ENCODE data around the gene LRPAP1. TPM values are rescaled to one million over a fixed set of nuclear protein-coding genes. Genes with fewer than 3 reads are reported as not detected.

Gene LRPAP1
- total RNA-seq, 1 donor from 2014 or later: 153 TPM

- no peaks in the 10 kb centered on the region for H3K27me3 Mint-ChIP-seq (ENCODE audit: unreplicated experiment)
- DNase-seq (ENCODE audit: extremely low spot score, unreplicated experiment): no peak
- no peak overlapping the region for H3K4me3 Mint-ChIP-seq (ENCODE audit: unreplicated experiment)
Observed at GRCh38 chr4:3529363-3529762, 2.9 kb downstream of the LRPAP1 start.

GRCh38 chr4:3527914-3528876, 4.0 kb downstream of the LRPAP1 start:
- no peak for DNase-seq (ENCODE audit: extremely low spot score, unreplicated experiment)
- no peaks in the 10 kb centered on the region for H3K27me3 Mint-ChIP-seq (ENCODE audit: unreplicated experiment)
- H3K4me1 Mint-ChIP-seq (ENCODE audit: unreplicated experiment): peaks cover 16% of the 10 kb centered on the region
- H3K9me3 Mint-ChIP-seq (ENCODE audit: unreplicated experiment): no peaks in the 10 kb centered on the region
- H3K27ac Mint-ChIP-seq (ENCODE audit: unreplicated experiment): no peak overlapping the region
- no peak for TF ChIP-seq CTCF (IDR thresholded peaks at IDR 0.05)
- H3K4me3 Mint-ChIP-seq (ENCODE audit: unreplicated experiment): no peak overlapping the region
- H3K36me3 Mint-ChIP-seq (ENCODE audit: unreplicated experiment): peaks cover 4% of the 10 kb centered on the region

More at GRCh38 chr4:3529363-3529762, 2.9 kb downstream of the LRPAP1 start:
- Mint-ChIP-seq H3K4me1 (ENCODE audit: unreplicated experiment) (peaks cover 16% of the 10 kb centered on the region), H3K27ac (ENCODE audit: unreplicated experiment) (no peak overlapping the region), H3K9me3 (ENCODE audit: unreplicated experiment) (no peaks in the 10 kb centered on the region), H3K36me3 (ENCODE audit: unreplicated experiment) (peaks cover 4% of the 10 kb centered on the region)
- TF ChIP-seq CTCF (IDR thresholded peaks at IDR 0.05): no peak

GRCh38 chr4:3527101-3527913, 4.9 kb downstream of the LRPAP1 start:
- Mint-ChIP-seq H3K9me3 (ENCODE audit: unreplicated experiment) (no peaks in the 10 kb centered on the region), H3K4me1 (ENCODE audit: unreplicated experiment) (peaks cover 16% of the 10 kb centered on the region), H3K27ac (ENCODE audit: unreplicated experiment) (no peak overlapping the region), H3K4me3 (ENCODE audit: unreplicated experiment) (no peak overlapping the region), H3K27me3 (ENCODE audit: unreplicated experiment) (no peaks in the 10 kb centered on the region), H3K36me3 (ENCODE audit: unreplicated experiment) (peaks cover 4% of the 10 kb centered on the region)
- DNase-seq (ENCODE audit: extremely low spot score, unreplicated experiment): no peak
- TF ChIP-seq CTCF (IDR thresholded peaks at IDR 0.05): no peak

GRCh38 chr4:3526456-3526855, 5.8 kb downstream of the LRPAP1 start:
- DNase-seq (ENCODE audit: extremely low spot score, unreplicated experiment): no peak
- peaks cover 5% of the 10 kb centered on the region for H3K36me3 Mint-ChIP-seq (ENCODE audit: unreplicated experiment)
- peaks cover 13% of the 10 kb centered on the region for H3K4me1 Mint-ChIP-seq (ENCODE audit: unreplicated experiment)
- no peak for TF ChIP-seq CTCF (IDR thresholded peaks at IDR 0.05)
- H3K27me3 Mint-ChIP-seq (ENCODE audit: unreplicated experiment): no peaks in the 10 kb centered on the region
- no peak overlapping the region for H3K27ac Mint-ChIP-seq (ENCODE audit: unreplicated experiment)
- H3K9me3 Mint-ChIP-seq (ENCODE audit: unreplicated experiment): no peaks in the 10 kb centered on the region
- no peak overlapping the region for H3K4me3 Mint-ChIP-seq (ENCODE audit: unreplicated experiment)

Measured in osteocyte (in vitro differentiated cells).